Fibroblast of lung (primary cell): ENCODE measurements around the gene OR2W3. TPM values are rescaled to one million over a fixed set of nuclear protein-coding genes. Genes with fewer than 3 reads are reported as not detected.

ENCODE experiments used
- DNase-seq, 2 donors: peaks; one replicate each; pipeline versions ENCODE4 v3.0.0 to v3.0.0-alpha.2; 2010; ENCODE audit warnings: low read depth in 2 of 2
- H2AFZ ChIP-seq: 2 replicates; pipeline ENCODE4 v1.5.1; 2012; ENCODE audit warnings: low read length, control low read depth, inconsistent platforms
- H3K27ac ChIP-seq: 2 replicates; pipeline ENCODE4 v1.5.1; 2011; ENCODE audit warnings: low read length, control low read depth; ENCODE audit not compliant: insufficient read depth
- H3K27me3 ChIP-seq: 2 replicates; pipeline ENCODE4 v1.5.1; 2011; ENCODE audit warnings: mild to moderate bottlenecking, low read length; ENCODE audit not compliant: control insufficient read depth, insufficient read depth
- H3K36me3 ChIP-seq: 2 replicates; pipeline ENCODE4 v1.5.1; 2011; ENCODE audit warnings: low read length; ENCODE audit not compliant: control insufficient read depth, insufficient read depth
- H3K4me1 ChIP-seq: 2 replicates; pipeline ENCODE4 v1.5.1; 2011; ENCODE audit warnings: low read length; ENCODE audit not compliant: control insufficient read depth, insufficient read depth; ENCODE audit errors: extremely low read depth
- H3K4me2 ChIP-seq: 2 replicates; pipeline ENCODE4 v1.5.1; 2011; ENCODE audit warnings: low read length, control low read depth; ENCODE audit not compliant: insufficient read depth; ENCODE audit errors: extremely low read depth
- H3K4me3 ChIP-seq, 4 experiments: fragments of 200-600 bp in 1 of 4; sonication (generic) in 1 of 4; replicated peaks in 1 of 4; 2 replicates each; pipeline ENCODE4 v1.5.1; 2011 to 2016; ENCODE audit warnings: low read length in 4 of 4, low read depth in 3 of 4, mild to moderate bottlenecking in 3 of 4, control low read depth in 2 of 4, inconsistent platforms in 1 of 4, mixed read lengths in 1 of 4; ENCODE audit not compliant: insufficient read depth in 1 of 4; ENCODE audit errors: control extremely low read depth in 1 of 4
- H3K79me2 ChIP-seq: 2 replicates; pipeline ENCODE4 v1.5.1; 2012; ENCODE audit warnings: mild to moderate bottlenecking, low read length, inconsistent platforms; ENCODE audit not compliant: control insufficient read depth, insufficient read depth
- H3K9ac ChIP-seq: 2 replicates; pipeline ENCODE4 v1.5.1; 2011; ENCODE audit warnings: mild to moderate bottlenecking, low read length, control low read depth; ENCODE audit not compliant: insufficient read depth
- H3K9me3 ChIP-seq: 2 replicates; pipeline ENCODE4 v1.5.1; 2012; ENCODE audit warnings: low read depth, low read length; ENCODE audit not compliant: control insufficient read depth, insufficient read depth
- H4K20me1 ChIP-seq: 2 replicates; pipeline ENCODE4 v1.5.1; 2011; ENCODE audit warnings: low read length; ENCODE audit not compliant: control insufficient read depth, insufficient read depth; ENCODE audit errors: extremely low read depth
- CTCF ChIP-seq, 2 donors: IDR thresholded peaks in 1 of 2; conservative IDR thresholded peaks in 1 of 2; 1 replicate in 1 of 2; 2 replicates in 1 of 2; pipeline ENCODE4 v1.5.1; 2011 to 2012; ENCODE audit warnings: low read length in 2 of 2, control low read depth in 1 of 2, inconsistent platforms in 1 of 2, low read depth in 1 of 2, mild to moderate bottlenecking in 1 of 2
- EZH2 ChIP-seq: IDR thresholded peaks from 2 replicates; pipeline ENCODE4 v1.5.1; 2012; ENCODE audit warnings: low read length, control low read depth, mild to moderate bottlenecking; ENCODE audit errors: missing control alignments
- polyA plus RNA-seq, 2 donors: library from polyadenylated mRNA; depleted of rRNA in 1 of 2; stranded (reverse) in 1 of 2; unstranded in 1 of 2; fragments of >200 nt; gene quantifications; 2 replicates each; pipeline ENCODE4 v1.2.1, GENCODE V29; 2011 to 2012; ENCODE audit warnings: missing spikeins in 1 of 2
- total RNA-seq: library from RNA; depleted of rRNA; stranded (reverse); fragments of >200 nt; gene quantifications from 2 replicates; pipeline ENCODE4 v1.2.1, GENCODE V29; 2014

OR2W3 gene
- total and polyA plus RNA-seq, 2 donors (not counting 1 experiment from before 2014, with no cell fraction given): 3.2 TPM; not detected in 1

GRCh38 chr1:247933989-247934388 is 38.6 kb downstream of the OR2W3 start:
- Histone ChIP-seq H3K4me2 (no peak overlapping the region), H3K79me2 (no peaks in the 10 kb centered on the region), H3K36me3 (no peaks in the 10 kb centered on the region), H3K27ac (no peak overlapping the region), H3K4me3 (no peak overlapping the region), H4K20me1 (no peaks in the 10 kb centered on the region), H3K27me3 (no peaks in the 10 kb centered on the region), H3K9me3 (no peaks in the 10 kb centered on the region), H3K4me1 (no peaks in the 10 kb centered on the region), H3K9ac (no peak overlapping the region), H2AFZ (no peak overlapping the region)
- TF ChIP-seq CTCF (conservative IDR thresholded peaks at IDR 0.05 in 1 of 2, IDR thresholded peaks at IDR 0.05 in 1 of 2; ENCODE audit: low read depth in 1 of 2, low read length in 2 of 2): no peak
- no peak for TF ChIP-seq EZH2
- DNase-seq: no peak

- Histone ChIP-seq H2AFZ (no peak overlapping the region), H4K20me1 (no peaks in the 10 kb centered on the region), H3K4me2 (no peak overlapping the region), H3K27me3 (no peaks in the 10 kb centered on the region), H3K9me3 (no peaks in the 10 kb centered on the region), H3K4me1 (no peaks in the 10 kb centered on the region), H3K9ac (no peak overlapping the region), H3K36me3 (no peaks in the 10 kb centered on the region), H3K4me3 (no peak overlapping the region), H3K27ac (no peak overlapping the region), H3K79me2 (no peaks in the 10 kb centered on the region)
- DNase-seq: no peak
- no peak for TF ChIP-seq EZH2
- TF ChIP-seq CTCF (conservative IDR thresholded peaks at IDR 0.05 in 1 of 2, IDR thresholded peaks at IDR 0.05 in 1 of 2; ENCODE audit: low read depth in 1 of 2, low read length in 2 of 2): no peak
Observed at GRCh38 chr1:247935781-247936180, 40.4 kb downstream of the OR2W3 start.

- no peaks in the 10 kb centered on the region for H3K79me2 ChIP-seq
- H2AFZ ChIP-seq: no peak overlapping the region
- no peaks in the 10 kb centered on the region for H3K27me3 ChIP-seq
- DNase-seq: no peak
- no peaks in the 10 kb centered on the region for H3K4me1 ChIP-seq
- H4K20me1 ChIP-seq: no peaks in the 10 kb centered on the region
- H3K4me2 ChIP-seq: no peak overlapping the region
- no peak overlapping the region for H3K9ac ChIP-seq
- H3K36me3 ChIP-seq: no peaks in the 10 kb centered on the region
- H3K9me3 ChIP-seq: no peaks in the 10 kb centered on the region
- no peak overlapping the region for H3K27ac ChIP-seq
- no peak for TF ChIP-seq CTCF (conservative IDR thresholded peaks at IDR 0.05 in 1 of 2, IDR thresholded peaks at IDR 0.05 in 1 of 2; ENCODE audit: low read depth in 1 of 2, low read length in 2 of 2)
- TF ChIP-seq EZH2: no peak
- no peak overlapping the region for H3K4me3 ChIP-seq
Observed at GRCh38 chr1:247936415-247936814, 41.0 kb downstream of the OR2W3 start.
